ENCODE results near the gene VSIG2. TPM values are rescaled to one million over a fixed set of nuclear protein-coding genes. Genes with fewer than 3 reads are reported as not detected.

The VSIG2 gene
- total and polyA plus RNA-seq, 10 of the 15 experiments (the other 5 are each of a cell fraction or from before 2014, with no cell fraction given), result 0.13 to 0.31 (median 0.15) TPM; not detected in 5

DNA sequence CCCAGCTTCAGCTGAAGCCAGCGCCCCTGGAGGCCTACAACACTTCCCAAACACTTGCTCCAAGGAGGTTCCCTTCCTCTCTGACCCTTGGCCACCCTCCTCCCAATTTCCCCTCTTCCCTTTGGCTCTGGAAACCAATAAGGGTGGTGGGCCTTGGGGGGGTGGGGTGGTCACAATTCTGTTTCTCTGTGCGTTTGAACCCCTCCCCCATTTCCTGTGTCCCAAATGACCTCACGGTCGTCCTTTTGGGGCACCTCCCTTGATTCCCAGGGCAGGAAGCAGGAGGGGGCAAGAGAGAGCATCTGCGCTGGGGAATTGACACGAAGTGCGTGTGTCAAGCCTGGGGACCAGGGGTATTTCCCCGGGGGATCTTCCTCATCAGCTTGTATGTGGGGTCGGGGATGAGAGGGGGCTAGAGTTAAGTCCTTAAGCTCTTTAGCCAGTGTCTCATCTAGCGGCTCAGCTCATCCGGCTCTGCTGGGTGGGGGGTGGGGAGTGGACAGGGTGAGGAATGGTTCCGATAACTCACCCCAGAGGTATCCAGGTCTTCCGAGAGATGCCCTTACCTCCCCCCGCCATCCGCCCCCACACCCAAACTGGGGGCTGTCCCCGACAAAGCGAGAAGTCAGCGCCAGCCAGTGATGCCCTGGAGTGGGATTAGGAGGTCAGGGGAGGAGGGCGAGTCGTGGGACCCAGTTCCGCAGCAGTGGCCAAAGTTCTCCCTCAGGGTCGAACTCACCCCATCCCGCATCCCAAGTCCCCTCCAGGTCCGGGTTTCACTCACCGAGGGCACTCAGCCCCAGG lies 9.4 kb upstream of the VSIG2 start (continued):
- TF ChIP-seq ZNF592 (IDR thresholded peaks at IDR 0.05), result no peak
- TF ChIP-seq IKZF2 (IDR thresholded peaks at IDR 0.05), result peak; percentile 37 to 53; a peak in 3 of 4 replicates
- no peak for TF ChIP-seq MTA2 (IDR thresholded peaks at IDR 0.05; ENCODE audit: low read depth)
- TF ChIP-seq NFYB (IDR thresholded peaks at IDR 0.05; ENCODE audit: insufficient read depth, low read depth, low read length), result no peak
- TF ChIP-seq, protein P1, sequence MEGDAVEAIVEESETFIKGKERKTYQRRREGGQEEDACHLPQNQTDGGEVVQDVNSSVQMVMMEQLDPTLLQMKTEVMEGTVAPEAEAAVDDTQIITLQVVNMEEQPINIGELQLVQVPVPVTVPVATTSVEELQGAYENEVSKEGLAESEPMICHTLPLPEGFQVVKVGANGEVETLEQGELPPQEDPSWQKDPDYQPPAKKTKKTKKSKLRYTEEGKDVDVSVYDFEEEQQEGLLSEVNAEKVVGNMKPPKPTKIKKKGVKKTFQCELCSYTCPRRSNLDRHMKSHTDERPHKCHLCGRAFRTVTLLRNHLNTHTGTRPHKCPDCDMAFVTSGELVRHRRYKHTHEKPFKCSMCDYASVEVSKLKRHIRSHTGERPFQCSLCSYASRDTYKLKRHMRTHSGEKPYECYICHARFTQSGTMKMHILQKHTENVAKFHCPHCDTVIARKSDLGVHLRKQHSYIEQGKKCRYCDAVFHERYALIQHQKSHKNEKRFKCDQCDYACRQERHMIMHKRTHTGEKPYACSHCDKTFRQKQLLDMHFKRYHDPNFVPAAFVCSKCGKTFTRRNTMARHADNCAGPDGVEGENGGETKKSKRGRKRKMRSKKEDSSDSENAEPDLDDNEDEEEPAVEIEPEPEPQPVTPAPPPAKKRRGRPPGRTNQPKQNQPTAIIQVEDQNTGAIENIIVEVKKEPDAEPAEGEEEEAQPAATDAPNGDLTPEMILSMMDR (IDR thresholded peaks at IDR 0.05 in 2 of 3, conservative IDR thresholded peaks at IDR 0.05 in 1 of 3; ENCODE audit: control insufficient read depth in 2 of 3, extremely low read depth in 1 of 3, insufficient read depth in 1 of 3, low read depth in 3 of 3, low read length in 3 of 3), result 0 out of 6 replicates have a peak, but pooled peaks of 2 of the 3 experiments have one; percentile 4 to 11
- no peak for TF ChIP-seq IRF5 (IDR thresholded peaks at IDR 0.05; ENCODE audit: borderline replicate concordance)
- TF ChIP-seq GATAD2B (conservative IDR thresholded peaks at IDR 0.05; ENCODE audit: low read depth), result no peak
- TF ChIP-seq CBFB (IDR thresholded peaks at IDR 0.05; ENCODE audit: low read depth), result 0 out of 2 replicates have a peak, but pooled peaks have one; percentile 10
- no peak for TF ChIP-seq ZBED1 (IDR thresholded peaks at IDR 0.05; ENCODE audit: borderline replicate concordance)
- no peak for TF ChIP-seq NFXL1 (IDR thresholded peaks at IDR 0.05; ENCODE audit: borderline replicate concordance)
- TF ChIP-seq TCF3 (IDR thresholded peaks at IDR 0.05; ENCODE audit: borderline replicate concordance, insufficient read depth, low read depth, low read length), result no peak
- TF ChIP-seq CHD4 (IDR thresholded peaks at IDR 0.05), result no peak
- TF ChIP-seq ATF7 (IDR thresholded peaks at IDR 0.05; ENCODE audit: low read depth), result peak; percentile 40; the same call in 1 of the 2 replicates
- TF ChIP-seq SMAD5 (IDR thresholded peaks at IDR 0.05; ENCODE audit: low read depth), result no peak
- TF ChIP-seq, protein P2, sequence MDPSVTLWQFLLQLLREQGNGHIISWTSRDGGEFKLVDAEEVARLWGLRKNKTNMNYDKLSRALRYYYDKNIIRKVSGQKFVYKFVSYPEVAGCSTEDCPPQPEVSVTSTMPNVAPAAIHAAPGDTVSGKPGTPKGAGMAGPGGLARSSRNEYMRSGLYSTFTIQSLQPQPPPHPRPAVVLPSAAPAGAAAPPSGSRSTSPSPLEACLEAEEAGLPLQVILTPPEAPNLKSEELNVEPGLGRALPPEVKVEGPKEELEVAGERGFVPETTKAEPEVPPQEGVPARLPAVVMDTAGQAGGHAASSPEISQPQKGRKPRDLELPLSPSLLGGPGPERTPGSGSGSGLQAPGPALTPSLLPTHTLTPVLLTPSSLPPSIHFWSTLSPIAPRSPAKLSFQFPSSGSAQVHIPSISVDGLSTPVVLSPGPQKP (IDR thresholded peaks at IDR 0.05; ENCODE audit: low read depth, low read length), result no peak
- no peak for TF ChIP-seq ESRRA (IDR thresholded peaks at IDR 0.05; ENCODE audit: low read length)
- 0 out of 2 replicates have a peak, but pooled peaks have one; percentile 43 for TF ChIP-seq RELB (IDR thresholded peaks at IDR 0.05; ENCODE audit: low read depth)
- no peak for TF ChIP-seq MAX (IDR thresholded peaks at IDR 0.05; ENCODE audit: low read depth, low read length)
- TF ChIP-seq MYB (IDR thresholded peaks at IDR 0.05; ENCODE audit: borderline replicate concordance, low read depth, low read length), result no peak
